GM10266 (cell line): ENCODE data around the gene RMC1.

ENCODE experiments used
- DNase-seq: peaks from one replicate; pipeline ENCODE4 v3.0.0; 2012; ENCODE audit errors: extremely low spot score
- TF ChIP-seq, protein P1 (sequence below): IDR thresholded peaks from 2 replicates; pipeline ENCODE4 v1.5.1; 2012; ENCODE audit warnings: mild to moderate bottlenecking, low read depth; ENCODE audit not compliant: control insufficient read depth, insufficient read depth; ENCODE audit errors: missing control alignments

The RMC1 gene

DNA sequence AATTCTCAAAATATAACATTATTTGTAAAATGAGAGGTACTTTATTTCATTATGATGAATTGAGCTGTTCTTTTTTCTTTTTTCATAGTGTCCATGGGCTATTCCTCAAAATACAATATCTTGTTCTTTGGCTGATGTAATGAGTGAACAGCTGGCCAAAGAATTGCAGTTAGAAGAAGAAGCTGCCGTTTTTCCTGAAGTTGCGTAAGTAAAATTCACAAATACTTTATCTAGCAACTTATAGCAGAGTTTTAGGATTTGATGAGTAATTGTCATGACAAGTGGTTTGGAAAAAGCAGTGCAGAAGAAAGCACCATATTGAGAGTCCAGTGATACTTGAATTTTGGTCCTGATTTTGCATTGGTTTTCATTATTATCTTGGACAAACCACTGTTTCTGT, 40.4 kb upstream of the RMC1 start:
- DNase-seq: no peak
- TF ChIP-seq, protein P1, sequence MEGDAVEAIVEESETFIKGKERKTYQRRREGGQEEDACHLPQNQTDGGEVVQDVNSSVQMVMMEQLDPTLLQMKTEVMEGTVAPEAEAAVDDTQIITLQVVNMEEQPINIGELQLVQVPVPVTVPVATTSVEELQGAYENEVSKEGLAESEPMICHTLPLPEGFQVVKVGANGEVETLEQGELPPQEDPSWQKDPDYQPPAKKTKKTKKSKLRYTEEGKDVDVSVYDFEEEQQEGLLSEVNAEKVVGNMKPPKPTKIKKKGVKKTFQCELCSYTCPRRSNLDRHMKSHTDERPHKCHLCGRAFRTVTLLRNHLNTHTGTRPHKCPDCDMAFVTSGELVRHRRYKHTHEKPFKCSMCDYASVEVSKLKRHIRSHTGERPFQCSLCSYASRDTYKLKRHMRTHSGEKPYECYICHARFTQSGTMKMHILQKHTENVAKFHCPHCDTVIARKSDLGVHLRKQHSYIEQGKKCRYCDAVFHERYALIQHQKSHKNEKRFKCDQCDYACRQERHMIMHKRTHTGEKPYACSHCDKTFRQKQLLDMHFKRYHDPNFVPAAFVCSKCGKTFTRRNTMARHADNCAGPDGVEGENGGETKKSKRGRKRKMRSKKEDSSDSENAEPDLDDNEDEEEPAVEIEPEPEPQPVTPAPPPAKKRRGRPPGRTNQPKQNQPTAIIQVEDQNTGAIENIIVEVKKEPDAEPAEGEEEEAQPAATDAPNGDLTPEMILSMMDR: no peak

GRCh38 chr18:23468753-23469459, 34.4 kb upstream of the RMC1 start:
- TF ChIP-seq, protein P1: no peak
- no peak for DNase-seq

DNA sequence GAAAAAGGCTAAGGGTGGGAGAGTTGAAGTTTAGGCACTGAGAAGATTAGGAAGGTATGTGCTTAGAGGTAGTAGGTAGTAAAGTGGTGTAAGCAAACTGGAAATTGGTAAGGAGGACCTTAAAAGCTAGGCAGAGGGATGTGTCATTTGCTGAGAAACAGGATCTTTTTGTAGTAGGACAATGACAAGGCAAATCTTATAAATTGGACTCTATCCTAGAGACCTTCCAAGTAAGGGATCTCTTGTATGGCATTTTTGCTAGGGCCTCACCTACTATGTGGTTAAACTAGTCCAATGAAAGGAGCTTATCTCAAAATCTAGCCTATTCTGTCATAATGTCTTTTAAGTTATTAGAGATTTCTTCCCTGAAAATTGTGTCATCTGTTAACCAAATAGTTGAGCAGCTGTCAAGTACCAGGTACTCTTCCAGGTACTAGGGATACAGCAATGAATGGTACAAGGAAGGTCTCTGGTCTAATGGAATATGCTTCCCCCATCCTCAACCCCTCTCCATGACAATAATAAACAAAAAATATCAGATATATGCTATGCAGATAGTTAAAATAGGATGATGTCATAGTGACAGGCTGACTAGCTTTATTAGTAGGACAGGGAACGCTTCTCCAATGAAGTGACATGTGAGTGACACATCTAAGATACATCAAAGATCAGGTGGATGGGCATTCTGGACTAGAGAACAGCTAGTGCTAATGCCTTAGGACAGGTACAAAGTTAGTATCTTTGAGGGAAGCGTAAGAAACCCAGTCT, 32.5 kb upstream of the RMC1 start:
- DNase-seq: no peak
- TF ChIP-seq, protein P1: no peak

DNA sequence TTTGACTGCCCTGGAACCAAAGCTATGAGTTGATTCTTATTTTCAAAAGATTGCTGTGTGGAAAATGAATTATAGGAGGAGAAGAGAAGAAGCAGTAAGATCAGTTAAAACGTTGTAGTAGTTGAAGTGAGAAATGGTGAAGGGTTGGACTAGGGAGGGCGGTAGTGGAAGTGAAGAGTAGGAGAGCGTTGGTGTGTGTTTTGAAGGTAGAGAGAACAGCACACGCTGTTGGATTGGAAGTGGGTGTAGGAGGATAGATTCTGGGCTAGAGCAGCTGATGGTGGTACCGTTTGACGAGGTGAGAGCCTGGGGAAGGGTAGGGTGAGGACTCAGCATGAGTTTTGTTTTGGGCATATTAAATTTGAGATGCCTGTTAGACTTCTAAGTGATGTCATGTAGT, 31.8 kb upstream of the RMC1 start:
- no peak for DNase-seq
- TF ChIP-seq, protein P1: no peak

DNA sequence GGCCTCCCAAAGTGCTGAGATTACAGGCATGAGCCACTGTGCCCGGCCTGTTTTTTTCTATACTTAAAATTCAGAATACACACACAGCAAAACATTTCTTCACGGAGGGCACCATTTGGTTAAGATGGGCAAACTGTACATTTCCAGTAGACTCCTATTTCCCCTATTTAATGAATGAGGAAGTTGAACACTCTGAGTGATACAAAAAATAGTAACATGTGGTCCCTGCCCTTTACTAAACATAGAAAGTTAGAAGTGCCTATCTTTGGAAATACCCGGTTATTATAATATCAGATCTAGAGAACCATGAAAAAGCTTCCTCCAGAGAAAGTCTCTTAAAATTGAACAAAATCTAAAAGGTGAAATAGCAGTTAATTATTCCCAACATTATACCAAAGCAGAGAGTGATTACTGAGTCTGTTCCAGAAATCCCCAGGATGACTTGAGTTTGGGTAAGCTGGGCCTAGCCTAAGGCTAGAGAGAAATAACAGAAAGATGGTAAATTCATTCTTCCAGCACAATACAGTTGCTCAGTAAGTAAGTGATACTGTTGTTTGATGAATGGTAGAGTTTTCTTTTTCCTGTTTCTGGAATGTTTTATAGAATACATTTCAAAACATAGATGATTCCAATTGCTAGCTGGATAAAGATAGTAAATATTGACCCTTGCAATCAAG, 23.3 kb upstream of the RMC1 start:
- no peak for DNase-seq
- TF ChIP-seq, protein P1: no peak

GRCh38 chr18:23484561-23485182, 18.6 kb upstream of the RMC1 start:
- TF ChIP-seq, protein P1: no peak
- no peak for DNase-seq

DNA sequence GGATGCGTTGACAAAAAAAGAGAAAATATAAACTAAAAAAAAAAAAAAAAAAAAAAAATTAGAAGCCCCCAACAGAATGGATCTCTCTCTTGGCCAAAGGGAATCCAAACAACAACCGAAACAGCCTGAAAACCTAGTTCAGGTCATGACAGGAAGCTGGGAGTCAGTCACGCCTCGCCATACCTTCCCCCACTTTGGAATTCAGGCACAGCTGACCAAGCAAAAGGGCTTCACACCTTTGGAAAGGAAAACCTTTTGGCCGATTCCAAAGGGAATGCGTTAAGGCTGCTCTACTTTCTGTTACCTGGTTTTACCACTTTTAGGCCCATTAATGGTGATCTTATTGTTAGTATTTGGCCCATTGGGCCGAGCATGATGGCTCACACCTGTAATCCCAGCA, 17.9 kb upstream of the RMC1 start:
- TF ChIP-seq, protein P1: no peak
- DNase-seq: no peak
